HG03097 (cell line): ENCODE data around the gene TRIM9.
"Not testable (repeated sequence)": the region's sequence is repeated elsewhere in the genome, so short reads cannot be mapped to it uniquely, and the experiment has no call there.

Experiments
- ATAC-seq: cut with Tn5 transposase; IDR thresholded peaks from one replicate; pipeline ENCODE4 v1.9.1; 2021; ENCODE audit not compliant: unreplicated experiment, low FRiP score

The TRIM9 gene

GRCh38 chr14:51006324-51006723, 88.6 kb downstream of the TRIM9 start:
- no peak for ATAC-seq

- no peak for ATAC-seq
These were observed 89.9 kb downstream of the TRIM9 start for GRCh38 chr14:51004801-51005526.

GRCh38 chr14:51004352-51004800, 90.5 kb downstream of the TRIM9 start:
- ATAC-seq: no peak

- ATAC-seq: no peak
These were observed 92.4 kb downstream of the TRIM9 start for GRCh38 chr14:51002406-51002999.

- no peak for ATAC-seq
These were observed 94.3 kb downstream of the TRIM9 start for GRCh38 chr14:51000566-51000965.

- ATAC-seq: no peak
These were observed 95.2 kb downstream of the TRIM9 start for GRCh38 chr14:50999726-51000125.

- ATAC-seq: no peak
These were observed 96.3 kb downstream of the TRIM9 start for GRCh38 chr14:50998612-50999011.

- ATAC-seq: no peak
These were observed 97.2 kb downstream of the TRIM9 start for GRCh38 chr14:50997712-50998111.

- not testable (repeated sequence) for ATAC-seq
These were observed 100.7 kb downstream of the TRIM9 start for GRCh38 chr14:50994158-50994557.

- ATAC-seq: no peak
These were observed 109.0 kb downstream of the TRIM9 start for GRCh38 chr14:50985859-50986331.

GRCh38 chr14:50985124-50985858, 109.6 kb downstream of the TRIM9 start:
- no peak for ATAC-seq

GRCh38 chr14:50984036-50984710, 110.7 kb downstream of the TRIM9 start:
- ATAC-seq: no peak

GRCh38 chr14:50979941-50980850, 114.7 kb downstream of the TRIM9 start:
- no peak for ATAC-seq

- peak; percentile 85 for ATAC-seq
These were observed 116.0 kb downstream of the TRIM9 start for GRCh38 chr14:50978888-50979287.

GRCh38 chr14:50978529-50978871, 116.4 kb downstream of the TRIM9 start:
- ATAC-seq: no peak

- ATAC-seq: peak; percentile 70
These were observed 116.9 kb downstream of the TRIM9 start for GRCh38 chr14:50977863-50978528.

GRCh38 chr14:50974118-50974517, 120.8 kb downstream of the TRIM9 start:
- ATAC-seq: no peak

- ATAC-seq: no peak
These were observed 122.2 kb downstream of the TRIM9 start for GRCh38 chr14:50972734-50973133.
